GM23338 (cell line): Measurements from ENCODE around the gene KLK10. TPM values are rescaled to one million over a fixed set of nuclear protein-coding genes. Genes with fewer than 3 reads are reported as not detected.

ENCODE experiments used
- ATAC-seq: fragments of 200-7000 bp; cut with Tn5 transposase; 3 replicates; pipeline ENCODE4 v1.9.1; 2020
- DNase-seq: peaks from one replicate; pipeline ENCODE4 v3.0.0-alpha.2; 2015; ENCODE audit warnings: low spot score
- H2AFZ ChIP-seq: fragments of 200-600 bp; sonication (generic); 2 replicates; pipeline ENCODE4 v1.8.0; 2016; ENCODE audit warnings: antibody characterized with exemption, mild to moderate bottlenecking, moderate library complexity
- H3F3A ChIP-seq: fragments of 200-600 bp; sonication (generic); replicated peaks from 2 replicates; pipeline ENCODE4 v1.8.0; 2017; ENCODE audit warnings: antibody characterized with exemption, mixed run types, low read depth
- H3K27ac ChIP-seq: fragments of 200-600 bp; sonication (generic); 2 replicates; pipeline ENCODE4 v1.6.1; 2016; ENCODE audit warnings: low read depth
- H3K27me3 ChIP-seq: fragments of 200-600 bp; sonication (generic); 2 replicates; pipeline ENCODE4 v1.8.0; 2016; ENCODE audit warnings: mild to moderate bottlenecking, mixed run types, moderate library complexity; ENCODE audit not compliant: insufficient read depth
- H3K36me3 ChIP-seq: fragments of 200-600 bp; sonication (generic); 2 replicates; pipeline ENCODE4 v1.8.0; 2016; ENCODE audit warnings: mild to moderate bottlenecking; ENCODE audit not compliant: insufficient read depth
- H3K4me1 ChIP-seq: fragments of 200-600 bp; sonication (generic); 2 replicates; pipeline ENCODE4 v1.8.0; 2016; ENCODE audit warnings: mild to moderate bottlenecking, moderate library complexity; ENCODE audit not compliant: insufficient read depth
- H3K4me2 ChIP-seq: fragments of 200-600 bp; sonication (generic); 2 replicates; pipeline ENCODE4 v1.7.1; 2017; ENCODE audit warnings: mixed run types
- H3K4me3 ChIP-seq: fragments of 200-600 bp; sonication (generic); 2 replicates; pipeline ENCODE4 v1.6.1; 2016; ENCODE audit warnings: mixed run types
- H3K79me2 ChIP-seq: fragments of 200-600 bp; sonication (generic); replicated peaks from 2 replicates; pipeline ENCODE4 v1.8.0; 2017; ENCODE audit warnings: mild to moderate bottlenecking; ENCODE audit not compliant: insufficient read depth
- H3K9me2 ChIP-seq: fragments of 200-600 bp; sonication (generic); 2 replicates; pipeline ENCODE4 v1.8.0; 2017; ENCODE audit not compliant: insufficient read depth
- H4K20me1 ChIP-seq: fragments of 200-600 bp; sonication (generic); replicated peaks from 2 replicates; pipeline ENCODE4 v1.8.0; 2017; ENCODE audit warnings: mild to moderate bottlenecking; ENCODE audit not compliant: insufficient read depth
- H3K27ac Mint-ChIP-seq: 2 replicates; pipeline ENCODE4 v1.8.0; 2020; ENCODE audit warnings: inconsistent platforms, mild to moderate bottlenecking, moderate library complexity, mixed read lengths
- H3K27me3 Mint-ChIP-seq: 3 replicates; pipeline ENCODE4 v1.8.0; 2022; ENCODE audit warnings: low read depth, mild to moderate bottlenecking, moderate library complexity, mixed read lengths, inconsistent platforms; ENCODE audit not compliant: insufficient read depth, poor library complexity
- H3K36me3 Mint-ChIP-seq: 3 replicates; pipeline ENCODE4 v1.8.0; 2021; ENCODE audit warnings: low read depth, mild to moderate bottlenecking, inconsistent platforms, moderate library complexity, mixed read lengths
- H3K4me1 Mint-ChIP-seq: 3 replicates; pipeline ENCODE4 v1.8.0; 2020; ENCODE audit warnings: mild to moderate bottlenecking, inconsistent platforms, mixed read lengths
- H3K4me3 Mint-ChIP-seq: 3 replicates; pipeline ENCODE4 v1.8.0; 2021; ENCODE audit warnings: moderate library complexity, mild to moderate bottlenecking, inconsistent platforms, mixed read lengths
- H3K9me3 Mint-ChIP-seq: 3 replicates; pipeline ENCODE4 v1.8.0; 2020; ENCODE audit warnings: moderate library complexity, mild to moderate bottlenecking, inconsistent platforms, mixed read lengths
- CREB1 ChIP-seq: fragments of 250-450 bp; sonication (Bioruptor Pico); IDR thresholded peaks from 2 replicates; pipeline ENCODE4 v1.5.0; 2020; ENCODE audit warnings: low read depth, mild to moderate bottlenecking, moderate library complexity
- EZH2 ChIP-seq: fragments of 200-600 bp; sonication (generic); IDR thresholded peaks from one replicate; pipeline ENCODE4 v1.8.0; 2017; ENCODE audit warnings: antibody characterized with exemption, mild to moderate bottlenecking, low read depth; ENCODE audit not compliant: unreplicated experiment
- EZH2phosphoT487 ChIP-seq: fragments of 200-600 bp; sonication (generic); IDR thresholded peaks from one replicate; pipeline ENCODE4 v1.8.1; 2018; ENCODE audit warnings: antibody characterized with exemption; ENCODE audit not compliant: unreplicated experiment
- POLR2AphosphoS5 ChIP-seq: IDR thresholded peaks from 2 replicates; pipeline ENCODE4 v1.6.1; 2016; ENCODE audit warnings: antibody characterized with exemption, low read depth
- STAT1 ChIP-seq: IDR thresholded peaks from one replicate; pipeline ENCODE4 v1.6.1; 2016; ENCODE audit warnings: antibody characterized with exemption; ENCODE audit not compliant: unreplicated experiment
- ZNF114 ChIP-seq: fragments of 250-450 bp; sonication (Bioruptor Pico); IDR thresholded peaks from 2 replicates; pipeline ENCODE4 v1.5.0; 2020; ENCODE audit warnings: mild to moderate bottlenecking, moderate library complexity
- ZNF331 ChIP-seq: fragments of 250-450 bp; sonication (Bioruptor Pico); IDR thresholded peaks from 2 replicates; pipeline ENCODE4 v1.5.0; 2020; ENCODE audit warnings: low read depth, mild to moderate bottlenecking, moderate library complexity
- polyA plus RNA-seq: library from polyadenylated mRNA; unstranded; fragments of >200 nt; fragmentation: Nextera tagmentation; extraction: Ambion mirVana; gene quantifications from 2 replicates; pipeline ENCODE4 v1.2.1, GENCODE V29; 2016
- total RNA-seq: library from RNA; depleted of rRNA; stranded (reverse); fragments of >200 nt; shearing (Covaris generic); gene quantifications from 2 replicates; pipeline ENCODE4 v1.2.3, GENCODE V29; 2014
- TF ChIP-seq, protein P1 (sequence below): IDR thresholded peaks from one replicate; pipeline ENCODE4 v1.6.1; 2018; ENCODE audit warnings: antibody characterized with exemption; ENCODE audit not compliant: unreplicated experiment
- TF ChIP-seq, protein P2 (sequence below), 2 experiments: fragments of 200-600 bp in 1 of 2; sonication (generic) in 1 of 2; conservative IDR thresholded peaks; 2 replicates each; pipeline versions ENCODE4 v1.5.1 to v1.6.1; 2016 to 2017; ENCODE audit warnings: antibody characterized with exemption in 2 of 2, low read depth in 2 of 2, mild to moderate bottlenecking in 2 of 2, moderate library complexity in 1 of 2

The KLK10 gene
- total and polyA plus RNA-seq, 2 experiments from 2014 or later, result 6.1 to 6.6 TPM

GRCh38 chr19:51060973-51061372, 41.5 kb upstream of the KLK10 start (continued):
- TF ChIP-seq, protein P1, sequence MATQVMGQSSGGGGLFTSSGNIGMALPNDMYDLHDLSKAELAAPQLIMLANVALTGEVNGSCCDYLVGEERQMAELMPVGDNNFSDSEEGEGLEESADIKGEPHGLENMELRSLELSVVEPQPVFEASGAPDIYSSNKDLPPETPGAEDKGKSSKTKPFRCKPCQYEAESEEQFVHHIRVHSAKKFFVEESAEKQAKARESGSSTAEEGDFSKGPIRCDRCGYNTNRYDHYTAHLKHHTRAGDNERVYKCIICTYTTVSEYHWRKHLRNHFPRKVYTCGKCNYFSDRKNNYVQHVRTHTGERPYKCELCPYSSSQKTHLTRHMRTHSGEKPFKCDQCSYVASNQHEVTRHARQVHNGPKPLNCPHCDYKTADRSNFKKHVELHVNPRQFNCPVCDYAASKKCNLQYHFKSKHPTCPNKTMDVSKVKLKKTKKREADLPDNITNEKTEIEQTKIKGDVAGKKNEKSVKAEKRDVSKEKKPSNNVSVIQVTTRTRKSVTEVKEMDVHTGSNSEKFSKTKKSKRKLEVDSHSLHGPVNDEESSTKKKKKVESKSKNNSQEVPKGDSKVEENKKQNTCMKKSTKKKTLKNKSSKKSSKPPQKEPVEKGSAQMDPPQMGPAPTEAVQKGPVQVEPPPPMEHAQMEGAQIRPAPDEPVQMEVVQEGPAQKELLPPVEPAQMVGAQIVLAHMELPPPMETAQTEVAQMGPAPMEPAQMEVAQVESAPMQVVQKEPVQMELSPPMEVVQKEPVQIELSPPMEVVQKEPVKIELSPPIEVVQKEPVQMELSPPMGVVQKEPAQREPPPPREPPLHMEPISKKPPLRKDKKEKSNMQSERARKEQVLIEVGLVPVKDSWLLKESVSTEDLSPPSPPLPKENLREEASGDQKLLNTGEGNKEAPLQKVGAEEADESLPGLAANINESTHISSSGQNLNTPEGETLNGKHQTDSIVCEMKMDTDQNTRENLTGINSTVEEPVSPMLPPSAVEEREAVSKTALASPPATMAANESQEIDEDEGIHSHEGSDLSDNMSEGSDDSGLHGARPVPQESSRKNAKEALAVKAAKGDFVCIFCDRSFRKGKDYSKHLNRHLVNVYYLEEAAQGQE, result no peak
- TF ChIP-seq ZNF114 (CRISPR knock-in tag) (no peak), POLR2AphosphoS5 (no peak), ZNF331 (CRISPR knock-in tag) (no peak), EZH2phosphoT487 (no peak), CREB1 (CRISPR knock-in tag) (no peak), EZH2 (no peak), STAT1 (no peak)
- TF ChIP-seq, protein P2, sequence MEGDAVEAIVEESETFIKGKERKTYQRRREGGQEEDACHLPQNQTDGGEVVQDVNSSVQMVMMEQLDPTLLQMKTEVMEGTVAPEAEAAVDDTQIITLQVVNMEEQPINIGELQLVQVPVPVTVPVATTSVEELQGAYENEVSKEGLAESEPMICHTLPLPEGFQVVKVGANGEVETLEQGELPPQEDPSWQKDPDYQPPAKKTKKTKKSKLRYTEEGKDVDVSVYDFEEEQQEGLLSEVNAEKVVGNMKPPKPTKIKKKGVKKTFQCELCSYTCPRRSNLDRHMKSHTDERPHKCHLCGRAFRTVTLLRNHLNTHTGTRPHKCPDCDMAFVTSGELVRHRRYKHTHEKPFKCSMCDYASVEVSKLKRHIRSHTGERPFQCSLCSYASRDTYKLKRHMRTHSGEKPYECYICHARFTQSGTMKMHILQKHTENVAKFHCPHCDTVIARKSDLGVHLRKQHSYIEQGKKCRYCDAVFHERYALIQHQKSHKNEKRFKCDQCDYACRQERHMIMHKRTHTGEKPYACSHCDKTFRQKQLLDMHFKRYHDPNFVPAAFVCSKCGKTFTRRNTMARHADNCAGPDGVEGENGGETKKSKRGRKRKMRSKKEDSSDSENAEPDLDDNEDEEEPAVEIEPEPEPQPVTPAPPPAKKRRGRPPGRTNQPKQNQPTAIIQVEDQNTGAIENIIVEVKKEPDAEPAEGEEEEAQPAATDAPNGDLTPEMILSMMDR (conservative IDR thresholded peaks at IDR 0.05; ENCODE audit: low read depth in 2 of 2), result no peak

GRCh38 chr19:51060336-51060735, 40.8 kb upstream of the KLK10 start:
- DNase-seq, result no peak
- H3K27ac Mint-ChIP-seq, result no peak overlapping the region
- H2AFZ ChIP-seq, result no peak overlapping the region
- H3K27me3 ChIP-seq, result no peaks in the 10 kb centered on the region
- peaks cover 2% of the 10 kb centered on the region for H3K27me3 Mint-ChIP-seq
- H3K4me3 Mint-ChIP-seq, result no peak overlapping the region
- H3K4me3 ChIP-seq, result no peak overlapping the region
- H3K9me2 ChIP-seq, result peaks cover 8% of the 10 kb centered on the region; the same call in 1 of the 2 replicates
- no peak overlapping the region for H3K4me2 ChIP-seq
- H3K4me1 Mint-ChIP-seq, result peaks cover 2% of the 10 kb centered on the region
- no peaks in the 10 kb centered on the region for H4K20me1 ChIP-seq
- no peaks in the 10 kb centered on the region for H3K4me1 ChIP-seq
- H3K9me3 Mint-ChIP-seq, result no peaks in the 10 kb centered on the region; the same call in 1 of the 3 replicates
- no peaks in the 10 kb centered on the region for H3K79me2 ChIP-seq
- no peak for ATAC-seq
- no peaks in the 10 kb centered on the region for H3K36me3 ChIP-seq
- no peaks in the 10 kb centered on the region for H3K36me3 Mint-ChIP-seq
- no peaks in the 10 kb centered on the region for H3F3A ChIP-seq
- no peak overlapping the region for H3K27ac ChIP-seq
- no peak for TF ChIP-seq STAT1

- Histone ChIP-seq H3K4me3 (no peak overlapping the region), H3K4me2 (no peak overlapping the region), H4K20me1 (no peaks in the 10 kb centered on the region), H3K79me2 (no peaks in the 10 kb centered on the region), H3K4me1 (no peaks in the 10 kb centered on the region), H2AFZ (no peak overlapping the region), H3K36me3 (no peaks in the 10 kb centered on the region), H3K27me3 (no peaks in the 10 kb centered on the region), H3F3A (no peaks in the 10 kb centered on the region), H3K9me2 (peaks cover 8% of the 10 kb centered on the region; the same call in 1 of the 2 replicates), H3K27ac (no peak overlapping the region)
- H3K36me3 Mint-ChIP-seq, result no peaks in the 10 kb centered on the region
- no peak overlapping the region for H3K4me3 Mint-ChIP-seq
- no peak for DNase-seq
- H3K4me1 Mint-ChIP-seq, result no peaks in the 10 kb centered on the region; the same call in 2 of the 3 replicates
- H3K27ac Mint-ChIP-seq, result no peak overlapping the region
- peaks cover 2% of the 10 kb centered on the region for H3K27me3 Mint-ChIP-seq
- no peak for ATAC-seq
- H3K9me3 Mint-ChIP-seq, result no peaks in the 10 kb centered on the region; the same call in 1 of the 3 replicates
- no peak for TF ChIP-seq ZNF331 (CRISPR knock-in tag)
- no peak for TF ChIP-seq POLR2AphosphoS5
- TF ChIP-seq, protein P1, result no peak
Measured at GRCh38 chr19:51059715-51060114, 40.2 kb upstream of the KLK10 start.
